Measurements from ENCODE around the gene EHD1. TPM values are rescaled to one million over a fixed set of nuclear protein-coding genes. Genes with fewer than 3 reads are reported as not detected.
A peak's percentile ranks its signal among the peaks of the same experiment; 100 is the strongest.

Gene EHD1
- total and polyA plus RNA-seq, 4 donors, result 14.4 to 122 (median 45.3) TPM

DNA sequence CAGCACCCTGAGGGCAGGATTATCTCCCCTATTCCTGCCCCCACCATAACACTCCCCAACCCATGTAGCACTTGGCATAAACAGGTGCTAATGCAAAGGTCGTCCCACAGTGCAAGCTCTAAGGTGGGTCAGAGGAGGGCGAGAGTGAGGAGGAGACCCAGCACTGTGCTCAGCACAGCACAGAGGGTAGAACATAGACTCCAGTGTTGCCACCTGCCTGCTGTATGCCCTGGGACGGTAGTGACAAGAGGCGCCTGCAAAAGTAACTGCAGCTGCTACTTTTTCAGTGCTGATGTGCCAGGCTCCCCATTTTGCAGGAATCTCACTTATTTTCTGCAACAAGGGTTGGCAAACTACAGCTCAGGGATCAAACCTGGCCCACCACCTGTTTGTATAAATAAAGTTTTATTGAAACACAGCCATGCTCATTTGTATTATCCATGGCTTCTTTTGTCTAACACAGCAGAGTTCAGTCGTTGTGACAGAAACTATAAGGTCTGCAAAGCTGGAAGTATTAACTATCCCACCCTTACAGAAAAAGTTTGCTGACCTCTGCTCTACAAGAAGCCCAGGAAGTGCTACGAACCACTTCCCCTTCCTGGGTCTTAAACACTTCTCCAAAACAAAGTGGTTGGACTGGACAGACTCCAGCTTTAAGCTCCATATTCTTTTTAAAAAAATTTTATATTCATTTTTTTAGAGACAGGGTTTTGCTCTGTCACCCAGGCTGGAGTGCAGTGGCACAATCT, 17.0 kb downstream of the EHD1 start:
- Histone ChIP-seq H3K4me3 (ENCODE audit: low read length in 2 of 2) (no peak overlapping the region), H3K9me3 (ENCODE audit: control insufficient read depth, low read length) (no peaks in the 10 kb centered on the region), H3K27ac (ENCODE audit: low read depth in 1 of 2, low read length in 2 of 2) (no peak overlapping the region), H3K4me1 (ENCODE audit: control insufficient read depth in 1 of 2, insufficient read depth in 2 of 2, low read length in 2 of 2) (no peaks in the 10 kb centered on the region), H3K36me3 (ENCODE audit: control insufficient read depth in 1 of 2, insufficient read depth in 2 of 2, low read length in 1 of 2) (no peaks in the 10 kb centered on the region), H3K27me3 (ENCODE audit: control insufficient read depth in 1 of 2, insufficient read depth in 2 of 2, low read length in 1 of 2) (no peaks in the 10 kb centered on the region)
- intact Hi-C loops (cut with DNase I), result no loop called here
- WGBS, 2 donors, result 93 to 95% methylated on average over 6 of the region's 6 CpGs
- no peak for ATAC-seq (ENCODE audit: low FRiP score)
- DNase-seq, result no peak

DNA sequence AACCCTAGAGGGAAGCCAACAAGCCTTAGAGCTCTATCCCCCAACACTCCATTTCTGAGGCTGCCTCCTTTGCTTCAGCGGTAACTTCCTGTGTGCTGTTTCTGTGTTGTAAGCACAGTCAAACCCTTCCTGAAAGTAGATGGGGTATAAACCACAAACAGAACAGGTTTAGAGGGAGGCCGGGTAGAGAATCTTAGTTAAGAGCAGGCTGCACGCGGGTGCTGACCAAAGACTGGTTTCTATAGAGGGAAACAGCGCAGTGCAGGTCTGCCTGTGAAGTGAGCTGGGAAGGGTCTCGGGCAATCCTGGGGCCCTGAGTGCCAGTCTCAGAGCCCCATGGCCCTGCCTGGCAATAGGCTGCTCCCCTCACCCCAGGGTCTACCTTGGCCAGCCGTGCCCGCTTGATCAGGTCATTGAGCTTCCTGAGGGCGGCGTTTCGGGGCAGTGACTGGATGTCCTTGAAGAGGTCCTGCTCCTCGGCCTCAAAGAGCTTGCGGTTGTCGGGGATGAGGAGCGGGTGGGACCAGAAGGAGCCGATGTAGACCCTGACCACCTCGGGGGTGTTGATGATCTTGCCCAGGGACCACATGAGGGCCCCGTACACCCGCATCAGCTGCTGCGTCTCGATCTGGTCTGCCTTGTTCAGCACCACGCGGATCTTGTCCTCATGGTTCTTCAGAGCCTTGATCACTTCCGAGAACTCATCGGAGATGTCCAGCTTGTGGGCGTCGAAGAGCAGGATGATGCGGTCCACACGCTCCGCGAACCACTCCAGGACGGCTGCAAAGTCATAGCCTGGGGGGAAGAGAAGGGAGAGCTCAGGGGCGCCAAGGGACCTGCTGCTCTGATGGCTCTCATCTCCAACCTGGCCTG, 18.6 kb downstream of the EHD1 start:
- ATAC-seq (ENCODE audit: low FRiP score) (no peak), DNase-seq (peak in 1 of 2 donors; percentile 73)
- Histone ChIP-seq H3K4me3 (ENCODE audit: low read length in 2 of 2) (no peak overlapping the region), H3K36me3 (ENCODE audit: control insufficient read depth in 1 of 2, insufficient read depth in 2 of 2, low read length in 1 of 2) (no peaks in the 10 kb centered on the region), H3K27me3 (ENCODE audit: control insufficient read depth in 1 of 2, insufficient read depth in 2 of 2, low read length in 1 of 2) (no peaks in the 10 kb centered on the region), H3K4me1 (ENCODE audit: control insufficient read depth in 1 of 2, insufficient read depth in 2 of 2, low read length in 2 of 2) (peaks cover 0 to 4% of the 10 kb centered on the region in 2 donors), H3K9me3 (ENCODE audit: control insufficient read depth, low read length) (no peaks in the 10 kb centered on the region), H3K27ac (ENCODE audit: low read depth in 1 of 2, low read length in 2 of 2) (no peak overlapping the region)
- 94 to 95% methylated on average over 33 of the region's 33 CpGs for WGBS, 2 donors
- intact Hi-C loops (cut with DNase I), result no loop called here

DNA sequence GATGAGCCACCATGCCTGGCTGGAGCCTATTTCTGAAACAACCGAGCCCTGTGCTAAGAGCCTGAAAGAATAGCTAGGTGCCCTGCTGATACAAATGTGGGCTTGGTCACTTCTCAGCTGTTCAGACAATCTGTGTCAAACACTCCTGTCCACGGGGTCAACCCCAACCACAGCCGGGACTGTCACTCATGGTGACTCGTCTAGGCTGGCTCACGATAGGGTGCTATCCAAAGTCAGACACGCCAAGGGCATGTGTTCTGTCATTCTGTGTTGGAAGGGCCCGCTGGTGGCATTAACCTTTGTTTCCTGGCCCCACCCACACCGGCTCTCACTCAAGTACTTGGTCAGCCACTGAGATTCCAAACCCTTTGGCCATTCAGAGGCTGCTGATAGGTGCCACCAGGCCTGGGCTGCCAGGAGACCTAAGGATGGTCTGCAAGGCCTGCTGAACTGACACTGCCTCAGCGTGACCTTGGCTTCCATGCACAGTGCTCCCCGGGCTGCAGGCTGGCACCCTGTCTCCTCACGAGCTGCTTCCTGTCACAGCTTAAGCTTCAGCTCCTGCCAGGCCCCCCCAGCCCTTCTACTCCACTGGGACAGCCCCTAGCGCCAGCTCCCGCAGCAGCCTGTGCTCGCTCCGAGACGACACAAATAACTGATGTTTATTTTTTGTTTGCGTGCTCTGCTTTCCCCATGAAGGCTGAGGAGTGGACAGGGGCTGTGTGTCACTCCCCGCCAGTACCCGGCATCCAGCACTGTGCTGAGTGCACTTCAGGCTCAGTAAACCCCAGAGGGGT, 19.8 kb downstream of the EHD1 start:
- WGBS, 2 donors, result 48 to 61% methylated on average over 19 of the region's 19 CpGs
- no peaks in the 10 kb centered on the region for H3K27me3 ChIP-seq (ENCODE audit: control insufficient read depth in 1 of 2, insufficient read depth in 2 of 2, low read length in 1 of 2)
- ATAC-seq (ENCODE audit: low FRiP score) (no peak), DNase-seq (peak in 1 of 2 donors; percentile 75)
- peaks cover 0 to 4% of the 10 kb centered on the region in 2 donors for H3K4me1 ChIP-seq (ENCODE audit: control insufficient read depth in 1 of 2, insufficient read depth in 2 of 2, low read length in 2 of 2)
- peaks cover 0 to 4% of the 10 kb centered on the region in 2 donors for H3K36me3 ChIP-seq (ENCODE audit: control insufficient read depth in 1 of 2, insufficient read depth in 2 of 2, low read length in 1 of 2)
- no peaks in the 10 kb centered on the region for H3K9me3 ChIP-seq (ENCODE audit: control insufficient read depth, low read length)
- no peak overlapping the region for H3K4me3 ChIP-seq (ENCODE audit: low read length in 2 of 2)
- intact Hi-C loops (cut with DNase I), result no loop called here
- no peak overlapping the region for H3K27ac ChIP-seq (ENCODE audit: low read depth in 1 of 2, low read length in 2 of 2)

- ATAC-seq (ENCODE audit: low FRiP score) (no peak), DNase-seq (no peak)
- Histone ChIP-seq H3K27me3 (ENCODE audit: control insufficient read depth in 1 of 2, insufficient read depth in 2 of 2, low read length in 1 of 2) (no peaks in the 10 kb centered on the region), H3K4me1 (ENCODE audit: control insufficient read depth in 1 of 2, insufficient read depth in 2 of 2, low read length in 2 of 2) (peaks cover 0 to 4% of the 10 kb centered on the region in 2 donors), H3K27ac (ENCODE audit: low read depth in 1 of 2, low read length in 2 of 2) (peak overlapping the region in 1 of 2 donors; percentile 2), H3K36me3 (ENCODE audit: control insufficient read depth in 1 of 2, insufficient read depth in 2 of 2, low read length in 1 of 2) (peaks cover 2 to 5% of the 10 kb centered on the region in 2 donors), H3K4me3 (ENCODE audit: low read length in 2 of 2) (no peak overlapping the region), H3K9me3 (ENCODE audit: control insufficient read depth, low read length) (no peaks in the 10 kb centered on the region)
- WGBS, 2 donors, result 91 to 96% methylated on average over 6 of the region's 6 CpGs
- intact Hi-C loops (cut with DNase I), result no loop called here
Observed at GRCh38 chr11:64857485-64857884, 20.9 kb downstream of the EHD1 start.

DNA sequence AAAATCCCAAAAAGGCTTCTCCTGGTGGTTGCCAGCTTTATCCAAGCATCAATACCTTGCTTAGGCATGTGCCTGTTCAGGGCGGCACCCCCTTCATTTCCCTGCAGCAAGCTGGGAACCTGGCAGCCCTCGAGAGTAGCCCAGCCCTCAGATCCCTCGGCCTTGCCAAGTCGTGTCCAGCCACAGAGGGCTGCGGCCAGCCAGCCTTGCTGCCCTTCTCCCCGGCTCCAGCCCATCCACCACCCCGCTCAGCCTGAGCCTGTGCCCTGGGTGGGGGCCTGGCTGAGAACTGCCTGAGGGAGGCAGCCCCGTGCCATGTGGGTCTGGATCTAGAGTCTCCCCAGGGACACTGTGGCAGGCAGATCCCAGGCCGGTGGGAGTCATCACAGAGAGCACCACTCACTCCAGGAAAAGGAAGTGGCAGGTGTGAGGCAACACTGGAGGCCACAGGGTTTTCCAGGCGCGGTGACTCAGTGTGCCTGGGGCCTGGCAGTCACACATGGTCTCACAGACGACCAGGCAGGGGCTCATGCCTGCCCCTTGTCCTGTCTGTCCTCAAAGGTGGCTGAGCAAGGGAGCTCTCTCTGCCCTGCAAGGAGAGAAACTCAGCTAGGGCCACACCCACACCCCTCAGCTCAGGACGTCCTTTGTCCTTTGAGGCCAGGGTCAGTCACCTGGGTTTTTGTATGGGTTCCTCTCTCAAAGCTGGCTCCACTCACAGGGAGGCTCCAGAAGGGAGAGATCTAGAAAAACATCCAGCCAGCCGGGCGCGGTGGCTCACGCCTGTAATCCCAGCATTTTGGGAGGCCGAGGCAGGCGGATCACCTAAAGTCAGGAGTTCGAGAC, 21.8 kb downstream of the EHD1 start:
- Histone ChIP-seq H3K27me3 (ENCODE audit: control insufficient read depth in 1 of 2, insufficient read depth in 2 of 2, low read length in 1 of 2) (no peaks in the 10 kb centered on the region), H3K4me3 (ENCODE audit: low read length in 2 of 2) (no peak overlapping the region), H3K4me1 (ENCODE audit: control insufficient read depth in 1 of 2, insufficient read depth in 2 of 2, low read length in 2 of 2) (peaks cover 0 to 4% of the 10 kb centered on the region in 2 donors), H3K36me3 (ENCODE audit: control insufficient read depth in 1 of 2, insufficient read depth in 2 of 2, low read length in 1 of 2) (peaks cover 2 to 5% of the 10 kb centered on the region in 2 donors), H3K27ac (ENCODE audit: low read depth in 1 of 2, low read length in 2 of 2) (peak overlapping the region; percentile 77 to 84), H3K9me3 (ENCODE audit: control insufficient read depth, low read length) (no peaks in the 10 kb centered on the region)
- peak; percentile 91 to 94 for DNase-seq
- WGBS, 2 donors, result 32 to 36% methylated on average over 19 to 20 of the region's 20 CpGs
- ATAC-seq (ENCODE audit: low FRiP score), result peak; percentile 79
- intact Hi-C loops (cut with DNase I), result no loop called here

DNA sequence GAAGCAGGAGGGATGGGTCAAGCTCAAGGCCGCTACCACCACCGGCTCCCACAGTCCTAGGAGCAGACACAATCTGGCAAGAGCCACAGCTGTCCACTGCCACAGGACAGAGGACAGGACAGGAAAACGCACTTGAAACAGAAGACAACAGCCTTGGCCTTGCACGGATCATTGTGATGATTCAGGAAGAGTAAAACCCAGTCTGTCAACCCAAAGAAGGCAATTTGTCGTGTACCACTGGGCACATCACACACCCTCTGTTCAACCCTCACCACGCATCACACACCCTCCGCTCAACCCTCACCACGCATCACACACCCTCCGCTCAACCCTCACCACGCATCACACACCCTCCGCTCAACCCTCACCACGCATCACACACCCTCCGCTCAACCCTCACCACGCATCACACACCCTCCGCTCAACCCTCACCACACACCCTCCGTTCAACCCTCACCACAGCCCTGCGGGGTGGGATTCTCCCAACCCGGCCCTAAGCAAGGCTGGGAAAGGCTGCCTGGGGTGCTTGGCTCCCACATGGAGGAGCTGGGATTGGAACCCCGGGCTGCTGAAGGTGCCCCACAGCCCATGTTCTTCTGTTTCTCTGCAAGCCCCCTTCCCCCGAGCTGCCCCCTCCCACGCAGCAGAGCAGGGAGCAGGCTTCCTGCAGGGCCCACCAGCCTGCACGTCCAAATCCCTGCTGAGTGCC, 22.7 kb downstream of the EHD1 start:
- DNase-seq, result no peak

GRCh38 chr11:64854534-64855502, 23.6 kb downstream of the EHD1 start:
- H3K4me3 ChIP-seq (ENCODE audit: low read length in 2 of 2), result no peak overlapping the region
- peak overlapping the region; percentile 77 to 84 for H3K27ac ChIP-seq (ENCODE audit: low read depth in 1 of 2, low read length in 2 of 2)
- no peaks in the 10 kb centered on the region for H3K9me3 ChIP-seq (ENCODE audit: control insufficient read depth, low read length)
- WGBS, 2 donors, result 60 to 61% methylated on average over 45 of the region's 45 CpGs
- intact Hi-C loops (cut with DNase I), result no loop called here
- ATAC-seq (ENCODE audit: low FRiP score), result peak; percentile 89
- DNase-seq, result peak; percentile 94 to 97
- peaks cover 2 to 5% of the 10 kb centered on the region in 2 donors for H3K36me3 ChIP-seq (ENCODE audit: control insufficient read depth in 1 of 2, insufficient read depth in 2 of 2, low read length in 1 of 2)
- no peaks in the 10 kb centered on the region for H3K27me3 ChIP-seq (ENCODE audit: control insufficient read depth in 1 of 2, insufficient read depth in 2 of 2, low read length in 1 of 2)
- H3K4me1 ChIP-seq (ENCODE audit: control insufficient read depth in 1 of 2, insufficient read depth in 2 of 2, low read length in 2 of 2), result peaks cover 0 to 4% of the 10 kb centered on the region in 2 donors

More for the DNA sequence above, 22.7 kb downstream of the EHD1 start:
- Histone ChIP-seq H3K4me3 (ENCODE audit: low read length in 2 of 2) (no peak overlapping the region), H3K4me1 (ENCODE audit: control insufficient read depth in 1 of 2, insufficient read depth in 2 of 2, low read length in 2 of 2) (peaks cover 0 to 4% of the 10 kb centered on the region in 2 donors), H3K9me3 (ENCODE audit: control insufficient read depth, low read length) (no peaks in the 10 kb centered on the region), H3K27ac (ENCODE audit: low read depth in 1 of 2, low read length in 2 of 2) (peak overlapping the region; percentile 77 to 84), H3K36me3 (ENCODE audit: control insufficient read depth in 1 of 2, insufficient read depth in 2 of 2, low read length in 1 of 2) (peaks cover 2 to 5% of the 10 kb centered on the region in 2 donors), H3K27me3 (ENCODE audit: control insufficient read depth in 1 of 2, insufficient read depth in 2 of 2, low read length in 1 of 2) (no peaks in the 10 kb centered on the region)
- WGBS, 2 donors, result 72 to 78% methylated on average over 18 to 20 of the region's 22 CpGs
- intact Hi-C loops (cut with DNase I), result no loop called here
- ATAC-seq (ENCODE audit: low FRiP score), result no peak

All from aorta (tissue), 5 donors.